ENCODE results near the gene EPB41L3.

The EPB41L3 gene

GRCh38 chr18:5370332-5370731 is 173.5 kb downstream of the EPB41L3 start:
- no peaks in the 10 kb centered on the region for H3K36me3 ChIP-seq
- no peak for TF ChIP-seq CTCF (IDR thresholded peaks at IDR 0.05)
- no peaks in the 10 kb centered on the region for H3K27me3 ChIP-seq
- no peak overlapping the region for H3K27ac ChIP-seq
- no peaks in the 10 kb centered on the region for H3K4me1 ChIP-seq (ENCODE audit: control insufficient read depth in 1 of 2, insufficient read depth in 1 of 2, low read depth in 1 of 2, low read length in 1 of 2)
- H3K9me3 ChIP-seq: no peaks in the 10 kb centered on the region
- H3K4me3 ChIP-seq (ENCODE audit: low read depth in 1 of 2, low read length in 1 of 2): no peak overlapping the region

DNA sequence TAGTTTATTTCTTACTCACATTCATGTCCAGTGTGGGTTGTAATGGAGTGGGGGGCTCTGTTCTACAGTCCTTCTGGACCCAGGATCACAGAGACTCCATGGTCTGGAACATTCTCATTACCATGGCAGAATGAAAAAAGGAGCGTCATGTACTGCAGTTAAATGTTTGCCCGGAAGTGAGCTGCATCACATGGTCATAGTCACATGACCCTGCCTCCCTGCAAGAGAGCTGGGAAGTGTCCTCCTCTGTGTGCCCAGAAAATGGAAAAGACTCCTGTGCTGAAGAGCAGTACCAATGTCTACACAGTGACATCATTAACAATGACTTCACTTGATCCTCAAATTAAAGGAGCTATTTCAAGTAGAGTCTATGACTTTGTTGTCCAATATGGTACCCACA is 174.3 kb downstream of the EPB41L3 start:
- Histone ChIP-seq H3K4me1 (ENCODE audit: control insufficient read depth in 1 of 2, insufficient read depth in 1 of 2, low read depth in 1 of 2, low read length in 1 of 2) (no peaks in the 10 kb centered on the region), H3K4me3 (ENCODE audit: low read depth in 1 of 2, low read length in 1 of 2) (no peak overlapping the region), H3K9me3 (no peaks in the 10 kb centered on the region), H3K36me3 (no peaks in the 10 kb centered on the region), H3K27ac (no peak overlapping the region), H3K27me3 (no peaks in the 10 kb centered on the region)
- no peak for TF ChIP-seq CTCF (IDR thresholded peaks at IDR 0.05)

- no peaks in the 10 kb centered on the region for H3K4me1 ChIP-seq (ENCODE audit: control insufficient read depth in 1 of 2, insufficient read depth in 1 of 2, low read depth in 1 of 2, low read length in 1 of 2)
- no peaks in the 10 kb centered on the region for H3K27me3 ChIP-seq
- H3K27ac ChIP-seq: no peak overlapping the region
- no peak for TF ChIP-seq CTCF (IDR thresholded peaks at IDR 0.05)
- no peak overlapping the region for H3K4me3 ChIP-seq (ENCODE audit: low read depth in 1 of 2, low read length in 1 of 2)
- no peaks in the 10 kb centered on the region for H3K36me3 ChIP-seq
- H3K9me3 ChIP-seq: no peaks in the 10 kb centered on the region
These were observed 178.4 kb downstream of the EPB41L3 start for GRCh38 chr18:5365443-5365842.

- Histone ChIP-seq H3K36me3 (no peaks in the 10 kb centered on the region), H3K27me3 (no peaks in the 10 kb centered on the region), H3K27ac (no peak overlapping the region), H3K4me1 (ENCODE audit: control insufficient read depth in 1 of 2, insufficient read depth in 1 of 2, low read depth in 1 of 2, low read length in 1 of 2) (no peaks in the 10 kb centered on the region), H3K9me3 (no peaks in the 10 kb centered on the region), H3K4me3 (ENCODE audit: low read depth in 1 of 2, low read length in 1 of 2) (no peak overlapping the region)
- TF ChIP-seq CTCF (IDR thresholded peaks at IDR 0.05): no peak
These were observed 193.2 kb downstream of the EPB41L3 start for GRCh38 chr18:5350636-5351035.

Data from neutrophil (primary cell).